Mesenteric fat pad (tissue), 1 donor: Measurements from ENCODE around the gene MUC5AC. TPM values are rescaled to one million over a fixed set of nuclear protein-coding genes. Genes with fewer than 3 reads are reported as not detected.

Experiments
- DNase-seq: peaks from one replicate; pipeline ENCODE4 v3.0.0-alpha.2; 2020; ENCODE audit warnings: low spot score
- total RNA-seq: library from RNA; stranded (reverse); fragmentation: NEBNext Ultra II Directional; extraction: Animal tissue kit (Norgen Biotek cat#: 25700); gene quantifications from one replicate; pipeline ENCODE4 v1.2.1, GENCODE V29; 2021
- donor health status: DM: yes; HTN: yes; CAD: no.

Gene MUC5AC
- total RNA-seq, 1 donor from 2014 or later: not detected

DNA sequence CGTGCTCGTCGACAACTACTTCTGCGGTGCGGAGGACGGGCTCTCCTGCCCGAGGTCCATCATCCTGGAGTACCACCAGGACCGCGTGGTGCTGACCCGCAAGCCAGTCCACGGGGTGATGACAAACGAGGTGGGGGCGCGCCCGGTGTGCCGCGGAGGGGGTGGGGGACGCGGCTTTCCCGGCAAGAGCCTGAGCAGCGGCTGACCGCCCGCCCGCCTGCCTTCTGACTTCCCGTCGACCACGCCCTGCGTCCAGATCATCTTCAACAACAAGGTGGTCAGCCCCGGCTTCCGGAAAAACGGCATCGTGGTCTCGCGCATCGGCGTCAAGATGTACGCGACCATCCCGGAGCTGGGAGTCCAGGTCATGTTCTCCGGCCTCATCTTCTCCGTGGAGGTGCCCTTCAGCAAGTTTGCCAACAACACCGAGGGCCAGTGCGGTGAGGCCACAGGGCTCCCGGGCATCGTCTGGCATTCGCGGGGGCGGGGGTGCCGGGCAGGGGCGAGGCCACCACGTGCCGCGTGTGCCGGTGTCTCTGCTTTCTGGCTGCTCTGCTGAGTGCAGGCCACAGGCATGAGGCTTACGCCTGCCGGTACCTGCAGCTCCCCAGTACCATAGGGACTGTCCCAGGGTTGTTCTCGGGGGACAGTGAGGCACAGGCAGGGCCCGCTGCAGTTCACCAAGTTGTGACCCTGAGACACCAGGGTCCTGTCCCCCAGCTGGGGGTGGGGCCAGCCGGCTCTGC is 36.7 kb downstream of the MUC5AC start:
- peak; percentile 90 for DNase-seq

DNA sequence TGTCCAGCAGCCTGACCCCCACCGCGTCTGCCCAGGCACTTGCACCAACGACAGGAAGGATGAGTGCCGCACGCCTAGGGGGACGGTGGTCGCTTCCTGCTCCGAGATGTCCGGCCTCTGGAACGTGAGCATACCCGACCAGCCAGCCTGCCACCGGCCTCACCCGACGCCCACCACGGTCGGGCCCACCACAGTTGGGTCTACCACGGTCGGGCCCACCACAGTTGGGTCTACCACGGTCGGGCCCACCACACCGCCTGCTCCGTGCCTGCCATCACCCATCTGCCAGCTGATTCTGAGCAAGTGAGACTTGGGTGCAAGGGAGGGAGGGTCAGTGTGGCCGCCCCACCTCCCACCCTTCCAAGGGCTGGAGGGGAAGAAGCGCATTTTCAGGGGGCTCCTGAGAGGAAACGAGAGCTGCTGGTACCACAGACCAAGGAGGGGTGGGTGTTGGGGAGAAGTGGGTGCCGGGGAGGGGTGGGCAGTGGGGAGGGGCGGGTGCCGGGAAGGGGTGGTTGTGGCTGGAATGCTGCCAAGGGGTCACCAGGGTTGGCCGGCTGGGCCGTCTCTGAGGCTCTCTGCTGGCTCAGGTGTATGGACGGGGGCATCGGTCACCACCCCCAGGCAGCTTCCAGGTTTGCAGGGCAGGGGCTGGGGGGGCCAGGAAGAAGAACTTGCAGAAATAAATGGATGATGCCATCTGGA is 37.4 kb downstream of the MUC5AC start:
- DNase-seq: peak; percentile 77

DNA sequence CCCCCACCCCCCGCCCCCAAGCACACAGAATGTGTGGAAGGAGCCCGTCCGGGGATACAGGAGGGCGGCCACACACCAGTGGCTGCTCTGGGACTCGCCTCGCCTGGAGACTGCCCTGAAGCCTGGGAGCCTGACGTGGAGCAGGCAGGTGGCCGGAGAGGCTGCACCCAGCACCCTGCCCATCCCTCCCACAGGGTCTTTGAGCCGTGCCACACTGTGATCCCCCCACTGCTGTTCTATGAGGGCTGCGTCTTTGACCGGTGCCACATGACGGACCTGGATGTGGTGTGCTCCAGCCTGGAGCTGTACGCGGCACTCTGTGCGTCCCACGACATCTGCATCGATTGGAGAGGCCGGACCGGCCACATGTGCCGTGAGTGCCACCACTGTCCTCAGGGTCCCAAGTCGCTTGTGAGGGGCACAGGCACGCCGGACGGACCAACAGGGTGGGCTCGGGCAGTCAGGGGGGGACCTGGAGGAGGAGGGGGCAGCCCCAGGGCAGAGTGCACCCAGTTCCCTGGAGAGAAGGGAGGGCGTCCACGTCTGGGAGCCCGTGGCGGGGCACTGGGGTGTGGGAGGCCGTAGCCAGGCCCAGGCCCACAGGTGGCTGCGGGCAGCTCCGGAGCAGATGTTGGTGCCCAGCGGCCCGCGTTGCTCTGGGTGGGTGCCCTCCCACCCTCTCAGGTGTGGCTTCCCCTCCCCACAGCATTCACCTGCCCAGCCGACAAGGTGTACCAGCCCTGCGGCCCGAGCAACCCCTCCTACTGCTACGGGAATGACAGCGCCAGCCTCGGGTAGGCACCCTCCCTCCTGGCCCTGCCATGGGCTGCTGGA is 38.1 kb downstream of the MUC5AC start:
- no peak for DNase-seq

DNA sequence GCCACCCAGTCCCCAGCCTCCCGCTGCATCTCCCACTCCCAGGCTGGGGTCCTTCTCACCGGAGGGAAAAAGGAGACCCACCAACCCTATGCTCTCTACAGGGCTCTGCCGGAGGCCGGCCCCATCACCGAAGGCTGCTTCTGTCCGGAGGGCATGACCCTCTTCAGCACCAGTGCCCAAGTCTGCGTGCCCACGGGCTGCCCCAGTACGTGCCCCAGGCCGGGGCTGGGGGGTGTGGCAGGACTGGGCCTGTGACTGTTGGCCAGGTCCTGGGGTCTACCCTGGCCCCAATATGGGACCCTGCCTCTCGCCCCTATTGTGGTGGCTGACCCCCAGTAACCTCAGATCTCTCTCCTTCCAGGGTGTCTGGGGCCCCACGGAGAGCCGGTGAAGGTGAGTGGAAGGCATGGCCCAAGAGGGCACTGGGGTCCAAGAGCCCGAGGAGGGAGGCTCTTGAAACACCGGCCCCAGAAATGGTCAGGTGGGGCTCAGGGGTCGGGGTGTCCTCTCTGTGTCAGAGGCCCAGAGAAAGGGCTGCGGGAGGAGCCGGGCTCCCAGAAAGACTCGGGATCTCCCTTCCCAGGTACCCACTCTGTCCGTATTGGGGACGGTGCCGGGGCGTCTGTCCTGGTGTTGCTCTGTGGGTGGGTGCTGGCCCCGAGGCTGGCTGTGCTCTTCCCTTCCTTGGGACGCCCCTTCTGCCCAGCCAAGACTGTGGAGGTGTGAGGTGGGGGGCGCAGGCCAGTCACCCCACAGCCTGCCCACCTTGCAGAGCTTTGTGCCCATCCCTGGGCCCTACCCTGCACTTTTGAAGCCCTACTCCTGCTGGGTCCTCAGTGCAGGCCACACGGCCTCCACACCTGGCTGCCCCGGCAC is 39.0 kb downstream of the MUC5AC start:
- DNase-seq: peak; percentile 84

DNA sequence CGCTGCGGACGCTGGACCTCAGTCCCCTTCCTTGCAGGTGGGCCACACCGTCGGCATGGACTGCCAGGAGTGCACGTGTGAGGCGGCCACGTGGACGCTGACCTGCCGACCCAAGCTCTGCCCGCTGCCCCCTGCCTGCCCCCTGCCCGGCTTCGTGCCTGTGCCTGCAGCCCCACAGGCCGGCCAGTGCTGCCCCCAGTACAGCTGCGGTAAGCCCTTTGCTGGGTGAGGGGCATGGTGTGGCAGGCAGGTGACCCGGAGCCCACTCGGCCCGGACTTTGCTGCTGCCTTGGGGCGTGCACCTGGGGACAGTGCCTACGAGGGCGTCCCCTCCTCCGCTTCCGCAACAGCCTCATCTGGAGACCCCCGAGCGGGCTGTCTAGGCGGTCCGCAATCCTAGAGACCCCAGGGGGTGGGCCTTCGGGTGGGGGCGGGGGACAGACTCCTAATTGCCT is 39.7 kb downstream of the MUC5AC start:
- no peak for DNase-seq

DNA sequence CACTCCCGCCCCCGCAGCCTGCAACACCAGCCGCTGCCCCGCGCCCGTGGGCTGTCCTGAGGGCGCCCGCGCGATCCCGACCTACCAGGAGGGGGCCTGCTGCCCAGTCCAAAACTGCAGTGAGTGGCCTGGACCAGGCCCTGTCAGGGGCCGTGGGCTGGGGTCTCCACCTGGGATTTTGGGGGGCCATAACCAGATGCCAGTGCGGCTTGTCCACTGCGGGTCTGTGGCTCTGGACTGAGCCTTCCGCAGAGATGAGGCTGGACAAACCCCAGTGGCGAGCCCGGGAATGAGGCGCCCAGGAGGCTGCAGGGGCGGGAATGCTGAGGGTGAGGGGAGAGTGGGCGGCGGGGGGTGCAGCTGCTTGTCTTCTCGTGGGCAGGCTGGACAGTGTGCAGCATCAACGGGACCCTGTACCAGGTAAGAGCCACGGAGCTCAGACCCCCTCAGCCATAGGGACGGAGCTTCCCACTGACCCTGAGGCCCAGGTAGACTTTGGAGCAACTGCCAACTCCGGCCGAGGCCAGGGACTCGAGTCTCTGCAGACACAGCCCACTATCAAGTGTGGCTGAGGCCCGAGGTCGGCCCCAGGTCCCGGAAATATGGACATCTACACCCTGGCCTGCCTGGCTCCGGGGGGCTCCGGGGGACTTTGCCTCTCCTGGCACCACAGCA is 40.3 kb downstream of the MUC5AC start:
- DNase-seq: peak; percentile 87

DNA sequence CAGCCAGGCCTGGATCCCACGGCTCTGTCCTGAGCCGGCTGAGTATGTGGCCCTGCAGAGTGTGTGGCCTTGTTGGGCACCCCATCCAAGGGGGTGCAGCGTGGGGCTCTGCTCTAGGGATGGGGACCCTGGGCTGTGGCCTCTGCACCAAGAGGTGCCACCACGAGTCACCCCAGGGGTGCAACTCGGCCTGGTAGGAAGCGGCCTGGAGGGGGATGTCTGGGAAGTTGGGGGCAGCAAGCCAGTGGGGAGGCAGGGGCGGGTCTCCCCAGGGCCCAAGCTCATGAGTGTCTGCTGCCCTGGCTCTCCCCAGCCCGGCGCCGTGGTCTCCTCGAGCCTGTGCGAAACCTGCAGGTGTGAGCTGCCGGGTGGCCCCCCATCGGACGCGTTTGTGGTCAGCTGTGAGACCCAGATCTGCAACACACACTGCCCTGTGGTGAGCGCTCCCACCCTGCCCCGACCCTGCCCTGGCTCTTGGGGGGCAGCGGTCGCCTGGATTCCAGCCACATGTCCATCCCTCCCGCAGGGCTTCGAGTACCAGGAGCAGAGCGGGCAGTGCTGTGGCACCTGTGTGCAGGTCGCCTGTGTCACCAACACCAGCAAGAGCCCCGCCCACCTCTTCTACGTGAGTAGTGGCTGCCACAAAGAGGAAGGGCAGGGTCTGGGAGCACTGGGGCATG is 40.9 kb downstream of the MUC5AC start:
- DNase-seq: peak; percentile 75

DNA sequence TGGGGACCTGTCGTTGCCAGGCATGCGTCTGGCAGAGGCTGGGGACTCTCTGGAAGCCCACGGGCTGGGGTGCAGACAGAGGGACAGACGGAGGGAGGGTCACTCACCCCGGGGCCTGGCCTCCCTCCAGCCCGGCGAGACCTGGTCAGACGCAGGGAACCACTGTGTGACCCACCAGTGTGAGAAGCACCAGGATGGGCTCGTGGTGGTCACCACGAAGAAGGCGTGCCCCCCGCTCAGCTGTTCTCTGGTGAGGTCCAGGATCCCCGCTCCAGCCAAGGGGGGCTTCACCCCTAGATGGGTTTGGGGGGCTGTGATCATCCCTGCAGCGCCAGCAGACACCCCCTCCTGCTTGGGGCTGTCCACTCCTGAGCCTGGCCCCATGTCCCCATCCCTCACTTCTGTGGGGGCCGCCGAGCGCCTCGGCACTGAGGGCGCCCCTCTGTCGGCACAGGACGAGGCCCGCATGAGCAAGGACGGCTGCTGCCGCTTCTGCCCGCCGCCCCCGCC is 41.5 kb downstream of the MUC5AC start:
- peak; percentile 73 for DNase-seq

DNA sequence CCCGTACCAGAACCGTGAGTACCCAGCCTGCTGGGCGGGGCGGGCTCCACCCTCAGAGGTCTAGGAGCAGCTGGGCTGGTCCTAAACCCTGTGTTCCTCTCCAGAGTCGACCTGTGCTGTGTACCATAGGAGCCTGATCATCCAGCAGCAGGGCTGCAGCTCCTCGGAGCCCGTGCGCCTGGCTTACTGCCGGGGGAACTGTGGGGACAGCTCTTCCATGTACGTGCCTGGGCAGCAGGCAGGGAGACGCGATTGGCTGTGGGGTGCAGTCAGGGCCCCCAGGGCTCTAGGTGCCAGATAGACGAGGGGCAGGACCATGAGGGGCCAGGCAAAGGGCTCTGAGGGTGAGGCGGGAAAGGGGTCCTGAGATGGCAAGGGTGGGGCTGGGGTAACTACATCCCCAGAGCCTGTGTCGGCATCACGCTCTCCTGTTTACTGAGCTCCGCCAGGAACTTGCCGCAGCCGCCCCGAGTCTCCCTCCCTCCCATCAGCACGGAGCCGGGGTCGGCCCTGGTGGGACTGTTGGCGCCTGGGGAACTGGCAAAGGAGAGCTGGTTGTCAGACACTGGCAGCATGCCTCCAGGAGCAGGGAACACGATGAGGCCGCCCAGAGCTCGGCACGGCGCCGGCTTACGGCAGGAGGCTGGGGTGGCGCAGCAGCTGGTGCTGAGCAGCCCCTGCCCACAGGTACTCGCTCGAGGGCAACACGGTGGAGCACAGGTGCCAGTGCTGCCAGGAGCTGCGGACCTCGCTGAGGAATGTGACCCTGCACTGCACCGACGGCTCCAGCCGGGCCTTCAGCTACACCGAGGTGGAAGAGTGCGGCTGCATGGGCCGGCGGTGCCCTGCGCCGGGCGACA is 42.2 kb downstream of the MUC5AC start:
- DNase-seq: peak; percentile 87

DNA sequence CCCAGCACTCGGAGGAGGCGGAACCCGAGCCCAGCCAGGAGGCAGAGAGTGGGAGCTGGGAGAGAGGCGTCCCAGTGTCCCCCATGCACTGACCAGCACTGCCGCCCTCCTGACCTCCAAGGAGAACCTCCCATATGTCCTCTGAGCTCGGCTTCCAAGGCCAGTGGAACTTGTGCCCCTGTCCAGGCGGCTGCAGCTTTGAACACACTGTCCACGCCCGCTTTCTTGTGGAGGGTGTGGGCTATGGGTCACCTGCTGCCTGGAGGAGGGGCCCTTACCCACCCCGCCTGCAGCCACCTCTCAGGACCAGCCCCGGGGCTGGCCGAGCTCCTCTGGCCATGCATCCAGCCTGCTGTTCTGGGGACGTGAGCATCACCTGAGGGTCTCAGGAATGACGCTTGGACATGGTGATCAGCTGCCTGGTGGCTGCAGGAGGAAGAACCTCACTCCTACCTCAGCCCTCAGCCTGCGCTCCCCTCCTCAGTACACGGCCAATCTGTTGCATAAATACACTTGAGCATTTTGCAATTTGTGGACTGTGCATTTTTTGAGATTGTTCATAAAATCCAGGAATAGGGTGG is 42.9 kb downstream of the MUC5AC start:
- DNase-seq: peak; percentile 82

DNA sequence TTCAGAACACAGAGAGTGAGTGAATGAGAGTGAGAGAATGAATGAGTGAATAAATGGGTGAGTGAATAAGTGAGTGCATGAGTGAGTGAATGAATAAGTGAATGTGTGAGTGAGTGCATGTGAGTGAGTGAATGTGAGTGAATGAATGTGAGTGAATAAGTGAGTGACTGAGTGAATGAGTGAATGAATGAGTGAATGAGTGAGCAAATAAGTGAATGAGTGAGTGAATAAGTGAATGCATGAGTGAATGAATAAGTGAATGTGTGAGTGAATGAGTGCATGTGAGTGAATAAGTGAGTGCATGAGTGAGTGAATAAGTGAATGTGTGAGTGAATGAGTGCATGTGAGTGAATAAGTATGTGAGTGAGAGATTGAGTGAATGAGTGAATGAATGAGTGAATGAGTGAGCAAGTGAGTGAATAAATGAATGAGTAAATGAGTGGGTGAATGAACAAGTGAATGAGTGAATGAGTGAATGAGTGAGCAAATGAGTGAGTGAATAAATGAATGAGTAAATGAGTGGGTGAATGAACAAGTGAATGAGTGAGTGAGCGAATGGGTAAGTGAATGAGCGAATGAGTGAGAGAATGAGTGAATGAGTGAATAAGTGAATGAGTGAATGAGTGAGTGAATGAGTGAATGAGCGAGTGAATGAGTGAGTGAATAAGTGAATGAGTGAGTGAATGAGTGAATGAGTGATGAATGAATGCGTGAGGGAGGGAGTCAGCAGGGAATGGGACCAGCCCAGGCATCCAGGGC is 43.8 kb downstream of the MUC5AC start:
- no peak for DNase-seq

DNA sequence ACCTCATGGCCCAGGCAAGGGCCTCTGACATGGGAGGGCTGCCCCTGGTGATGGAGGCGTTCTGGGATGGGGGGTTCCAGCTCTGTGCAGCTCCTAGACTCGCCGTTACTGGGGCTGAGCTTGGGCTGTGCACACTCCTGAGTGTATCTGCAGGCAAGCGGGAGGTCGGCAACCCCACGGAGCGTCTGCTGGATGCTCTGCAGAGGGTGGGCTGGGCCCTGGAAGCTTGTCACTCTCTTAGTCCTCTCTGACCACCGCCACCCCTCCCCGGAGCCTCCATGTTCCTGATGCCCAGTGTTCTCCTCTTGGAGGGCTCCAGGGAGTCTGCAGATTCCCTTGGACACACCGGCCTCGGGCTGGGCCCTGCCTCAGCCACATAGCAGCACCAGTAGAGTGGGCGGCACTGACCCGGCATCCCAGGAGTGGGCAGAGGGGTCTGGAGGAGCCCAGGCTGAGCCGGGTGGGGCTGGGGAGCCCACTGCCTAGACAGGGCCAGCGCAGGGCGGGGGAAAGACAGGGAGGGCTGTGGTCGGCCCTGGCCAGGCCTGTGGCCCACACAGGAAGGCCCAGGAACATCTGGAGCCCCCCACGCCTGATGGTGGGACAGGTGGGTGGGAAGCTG is 44.5 kb downstream of the MUC5AC start:
- DNase-seq: peak; percentile 86

DNA sequence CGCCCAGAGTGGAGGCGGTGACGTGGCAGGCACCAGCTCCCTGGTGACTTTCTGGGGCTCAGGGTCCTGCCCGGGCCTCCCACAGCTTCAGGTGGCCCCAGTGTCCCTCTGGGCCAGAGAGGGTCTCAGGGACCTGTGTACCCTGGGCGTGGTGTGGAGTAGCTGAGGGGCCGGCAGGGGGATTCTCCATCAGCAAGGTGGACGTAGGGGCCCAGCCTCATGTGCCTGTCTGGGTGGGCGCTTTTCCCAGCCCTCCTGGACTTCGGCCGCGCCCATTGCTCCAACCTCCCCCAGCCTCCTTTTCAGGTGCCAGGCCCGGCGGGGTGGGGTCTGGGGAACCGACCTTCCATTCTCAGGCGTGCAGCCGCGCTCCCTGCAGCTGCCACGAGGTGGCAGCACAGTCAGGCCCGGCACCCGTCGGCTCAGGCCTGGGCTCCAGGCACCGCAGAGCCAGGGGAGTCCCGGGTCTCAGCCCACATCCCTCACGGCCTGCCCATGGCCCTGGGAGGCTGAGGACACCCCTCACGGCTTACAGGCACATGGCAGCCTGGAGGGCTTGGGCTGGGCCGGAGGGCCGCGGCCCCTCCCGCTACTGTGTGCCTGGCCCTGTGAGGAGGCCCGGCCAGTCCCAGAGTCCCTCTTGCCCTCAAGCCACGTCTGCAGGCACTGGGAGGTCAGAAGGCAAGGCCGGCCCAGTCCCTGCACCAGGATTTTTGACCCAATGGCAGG is 45.2 kb downstream of the MUC5AC start:
- DNase-seq: peak; percentile 90

DNA sequence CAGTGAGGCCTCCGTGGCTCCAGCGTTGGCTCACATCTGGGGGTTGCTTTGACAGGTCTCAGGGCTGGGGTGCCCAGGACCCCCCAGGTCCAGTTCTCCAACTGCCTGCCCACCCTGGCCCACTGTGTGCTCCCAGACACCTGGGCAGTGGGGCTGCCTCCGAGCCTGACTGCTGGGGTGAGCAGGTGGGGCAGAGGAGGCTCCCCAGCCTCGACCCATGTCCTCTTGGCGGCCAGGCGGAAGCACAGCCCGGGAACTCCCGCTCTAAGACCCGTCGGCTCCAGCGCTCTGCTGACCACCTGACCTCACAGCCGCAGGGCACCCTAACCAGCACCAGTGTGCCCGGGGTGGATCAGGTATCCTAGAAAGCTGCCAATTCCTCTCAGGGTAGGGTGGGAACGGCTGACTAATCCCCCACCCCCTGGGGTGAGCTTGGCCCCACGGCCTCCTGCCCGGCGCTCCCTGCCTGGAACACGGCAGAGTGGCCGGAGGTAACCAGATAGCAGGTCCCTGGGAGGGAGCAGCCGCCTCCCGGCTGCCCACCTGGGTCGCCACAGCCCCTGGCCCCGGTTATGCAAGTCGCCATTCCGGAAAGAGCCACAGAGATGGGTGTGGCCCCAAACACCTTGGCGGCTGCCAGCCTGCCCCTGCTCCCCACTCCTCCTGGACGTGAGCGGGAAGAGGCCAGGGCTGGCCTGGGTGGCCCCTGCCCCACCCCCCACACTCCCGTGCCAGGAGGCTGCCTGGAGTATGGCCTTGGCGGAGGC is 45.9 kb downstream of the MUC5AC start:
- peak; percentile 83 for DNase-seq

DNA sequence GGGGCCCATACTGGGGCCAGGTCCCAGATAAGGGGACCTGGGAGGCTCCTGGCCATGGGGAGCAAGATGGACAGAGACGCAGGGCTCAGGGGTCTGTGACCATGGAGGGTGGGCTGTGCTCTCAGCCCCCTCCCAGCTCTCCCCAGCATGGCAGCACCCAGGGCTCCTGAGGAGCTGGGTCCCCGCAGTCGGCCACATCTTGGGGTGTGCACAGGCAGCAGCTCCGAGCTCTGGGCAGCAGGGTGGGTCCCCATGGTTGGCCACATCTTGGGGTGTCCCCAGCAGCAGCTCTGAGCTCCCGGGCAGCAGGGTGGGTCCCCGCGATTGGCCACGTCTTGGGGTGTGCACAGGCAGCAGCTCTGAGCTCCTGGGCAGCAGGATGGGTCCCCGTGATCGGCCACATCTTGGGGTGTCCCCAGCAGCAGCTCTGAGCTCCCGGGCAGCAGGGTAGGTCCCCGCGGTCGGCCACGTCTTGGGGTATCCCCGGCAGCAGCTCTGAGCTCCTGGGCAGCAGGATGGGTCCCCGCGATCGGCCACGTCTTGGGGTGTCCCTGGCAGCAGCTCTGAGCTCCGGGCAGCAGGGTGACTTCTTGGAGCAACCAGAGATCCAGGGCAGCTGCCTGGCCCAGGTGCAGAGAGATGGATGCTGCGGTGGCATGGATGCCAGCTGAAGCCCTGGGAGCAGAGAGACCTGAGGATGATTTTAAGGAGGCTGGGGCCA is 46.8 kb downstream of the MUC5AC start:
- peak; percentile 69 for DNase-seq
